ENCODE measurements around the gene PCSK7. TPM values are rescaled to one million over a fixed set of nuclear protein-coding genes. Genes with fewer than 3 reads are reported as not detected.

PCSK7 gene
- polyA plus RNA-seq, 1 experiment = 23.5 TPM

DNA sequence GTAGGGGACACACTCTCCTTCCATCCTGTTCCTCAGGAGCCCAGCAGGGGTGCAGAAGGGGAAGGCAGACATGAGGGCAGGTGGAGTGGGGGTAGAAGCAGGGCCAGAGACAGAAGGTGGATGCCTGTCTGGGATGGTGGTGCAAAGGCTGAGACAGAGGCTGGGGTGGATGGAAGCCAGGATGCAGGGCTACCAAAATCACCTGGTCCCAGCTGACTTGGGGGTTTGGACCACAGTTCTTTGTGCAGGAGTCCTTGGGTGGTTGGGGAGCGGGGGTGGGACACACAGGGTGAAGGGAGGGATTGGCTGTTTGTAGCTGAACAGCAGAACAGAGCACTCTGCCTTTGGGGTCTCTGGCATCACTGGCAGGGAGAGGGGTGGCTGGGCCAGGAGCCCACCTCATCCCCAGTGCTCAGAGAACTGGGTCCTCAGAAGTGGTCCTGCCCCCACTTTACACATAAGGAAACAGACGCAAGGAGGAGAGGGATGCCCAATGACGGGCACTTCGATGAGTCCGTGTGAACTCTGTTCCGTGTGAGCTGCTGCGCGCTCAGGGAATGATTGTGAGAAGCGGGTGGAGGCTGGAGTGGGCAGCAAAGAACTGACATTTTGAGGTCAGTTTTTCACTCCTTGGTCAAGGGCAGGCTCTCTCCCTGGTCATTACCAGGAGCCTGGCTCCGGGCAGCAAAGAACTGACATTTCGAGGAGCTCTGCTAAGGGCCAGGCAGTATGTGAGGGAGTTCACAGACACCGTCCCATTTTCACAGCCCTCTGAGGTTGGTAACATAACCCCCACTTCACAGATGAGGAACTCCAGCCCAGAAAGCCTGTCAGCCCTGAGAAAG is 30.8 kb downstream of the PCSK7 start:
- Histone ChIP-seq H3K9me3 (ENCODE audit: control insufficient read depth, insufficient read depth, low read length) (no peaks in the 10 kb centered on the region; the same call in 1 of the 2 replicates), H3K27ac (ENCODE audit: low read depth, low read length) (peak overlapping the region; percentile 96), H3K27me3 (ENCODE audit: control insufficient read depth, insufficient read depth, low read length) (no peaks in the 10 kb centered on the region), H3K4me3 (ENCODE audit: low read depth, low read length) (peak overlapping the region; percentile 88)
- TF ChIP-seq, protein P1, sequence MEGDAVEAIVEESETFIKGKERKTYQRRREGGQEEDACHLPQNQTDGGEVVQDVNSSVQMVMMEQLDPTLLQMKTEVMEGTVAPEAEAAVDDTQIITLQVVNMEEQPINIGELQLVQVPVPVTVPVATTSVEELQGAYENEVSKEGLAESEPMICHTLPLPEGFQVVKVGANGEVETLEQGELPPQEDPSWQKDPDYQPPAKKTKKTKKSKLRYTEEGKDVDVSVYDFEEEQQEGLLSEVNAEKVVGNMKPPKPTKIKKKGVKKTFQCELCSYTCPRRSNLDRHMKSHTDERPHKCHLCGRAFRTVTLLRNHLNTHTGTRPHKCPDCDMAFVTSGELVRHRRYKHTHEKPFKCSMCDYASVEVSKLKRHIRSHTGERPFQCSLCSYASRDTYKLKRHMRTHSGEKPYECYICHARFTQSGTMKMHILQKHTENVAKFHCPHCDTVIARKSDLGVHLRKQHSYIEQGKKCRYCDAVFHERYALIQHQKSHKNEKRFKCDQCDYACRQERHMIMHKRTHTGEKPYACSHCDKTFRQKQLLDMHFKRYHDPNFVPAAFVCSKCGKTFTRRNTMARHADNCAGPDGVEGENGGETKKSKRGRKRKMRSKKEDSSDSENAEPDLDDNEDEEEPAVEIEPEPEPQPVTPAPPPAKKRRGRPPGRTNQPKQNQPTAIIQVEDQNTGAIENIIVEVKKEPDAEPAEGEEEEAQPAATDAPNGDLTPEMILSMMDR (IDR thresholded peaks at IDR 0.05; ENCODE audit: low read depth, low read length) = 0 out of 2 replicates have a peak, but pooled peaks have one; percentile 21
- no peak for DNase-seq (ENCODE audit: low read depth, low spot score)
- CTCF ChIA-PET = interaction anchor here (1.3 to 3.4 kb wide), 2 partner anchors 20 to 26 kb away, joined by 3 to 9 read pairs; no protein-coding TSS in a partner anchor
- POLR2A ChIA-PET = interaction anchor here (0.5 to 2.6 kb wide), 7 partner anchors 10 to 57 kb away, joined by 3 to 12 read pairs (median 5); partner anchors contain the start of genes PAFAH1B2 and SIDT2

DNA sequence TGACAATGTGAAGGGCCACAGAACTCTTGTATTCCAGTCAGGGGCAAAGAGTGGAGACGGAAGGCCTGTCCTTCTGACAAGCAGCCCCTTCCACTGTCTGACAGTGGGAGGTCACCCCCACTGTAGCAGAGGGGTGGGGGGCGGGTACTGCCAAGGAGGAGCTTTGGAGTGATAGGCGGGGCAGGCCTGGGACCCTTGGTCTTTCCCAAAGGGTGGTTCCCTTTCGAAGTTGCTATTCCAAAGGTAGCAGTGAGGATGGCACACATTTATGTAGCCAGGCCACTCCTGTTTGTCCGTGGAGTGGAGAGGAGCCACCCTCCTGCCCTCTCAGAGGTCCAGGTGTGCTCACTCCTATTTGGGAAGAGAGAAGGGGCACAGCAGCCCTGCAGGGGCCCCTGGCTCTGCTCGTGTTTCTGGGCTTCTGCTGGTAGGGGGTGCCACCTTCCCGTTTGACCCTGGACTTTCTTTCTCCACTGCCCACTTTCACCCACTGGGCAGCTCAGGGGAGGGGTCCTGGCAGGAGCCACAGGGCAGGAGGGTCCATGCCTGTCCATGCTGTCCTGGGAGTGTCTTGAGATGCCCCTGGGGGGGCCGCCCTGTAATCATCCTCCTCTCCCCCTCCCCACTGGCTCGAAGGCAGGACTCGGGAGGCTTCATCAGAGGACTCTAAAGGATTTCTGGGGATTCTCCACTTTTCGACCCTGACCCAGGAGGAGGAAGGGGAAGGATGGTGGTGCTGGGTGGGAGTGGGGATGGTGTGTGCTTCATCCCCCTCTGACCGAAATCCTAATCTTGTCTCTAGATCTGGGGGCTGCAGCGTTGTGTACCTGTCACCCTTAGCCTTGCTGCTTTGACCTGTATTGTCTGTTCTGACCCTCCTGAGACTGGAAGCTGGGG is 31.7 kb downstream of the PCSK7 start:
- Histone ChIP-seq H3K9me3 (ENCODE audit: control insufficient read depth, insufficient read depth, low read length) (no peaks in the 10 kb centered on the region; the same call in 1 of the 2 replicates), H3K27me3 (ENCODE audit: control insufficient read depth, insufficient read depth, low read length) (no peaks in the 10 kb centered on the region), H3K4me3 (ENCODE audit: low read depth, low read length) (peak overlapping the region; percentile 88), H3K27ac (ENCODE audit: low read depth, low read length) (peak overlapping the region; percentile 96)
- CTCF ChIA-PET = interaction anchor here (0.6 to 1.3 kb wide), 2 partner anchors 19 to 30 kb away, joined by 3 to 4 read pairs; no protein-coding TSS in a partner anchor
- TF ChIP-seq, protein P1 (IDR thresholded peaks at IDR 0.05; ENCODE audit: low read depth, low read length) = no peak
- DNase-seq (ENCODE audit: low read depth, low spot score) = no peak
- POLR2A ChIA-PET = interaction anchor here (0.6 to 2.6 kb wide), 7 partner anchors 11 to 56 kb away, joined by 3 to 15 read pairs (median 7); partner anchors contain the start of genes PAFAH1B2, PCSK7 and SIDT2

DNA sequence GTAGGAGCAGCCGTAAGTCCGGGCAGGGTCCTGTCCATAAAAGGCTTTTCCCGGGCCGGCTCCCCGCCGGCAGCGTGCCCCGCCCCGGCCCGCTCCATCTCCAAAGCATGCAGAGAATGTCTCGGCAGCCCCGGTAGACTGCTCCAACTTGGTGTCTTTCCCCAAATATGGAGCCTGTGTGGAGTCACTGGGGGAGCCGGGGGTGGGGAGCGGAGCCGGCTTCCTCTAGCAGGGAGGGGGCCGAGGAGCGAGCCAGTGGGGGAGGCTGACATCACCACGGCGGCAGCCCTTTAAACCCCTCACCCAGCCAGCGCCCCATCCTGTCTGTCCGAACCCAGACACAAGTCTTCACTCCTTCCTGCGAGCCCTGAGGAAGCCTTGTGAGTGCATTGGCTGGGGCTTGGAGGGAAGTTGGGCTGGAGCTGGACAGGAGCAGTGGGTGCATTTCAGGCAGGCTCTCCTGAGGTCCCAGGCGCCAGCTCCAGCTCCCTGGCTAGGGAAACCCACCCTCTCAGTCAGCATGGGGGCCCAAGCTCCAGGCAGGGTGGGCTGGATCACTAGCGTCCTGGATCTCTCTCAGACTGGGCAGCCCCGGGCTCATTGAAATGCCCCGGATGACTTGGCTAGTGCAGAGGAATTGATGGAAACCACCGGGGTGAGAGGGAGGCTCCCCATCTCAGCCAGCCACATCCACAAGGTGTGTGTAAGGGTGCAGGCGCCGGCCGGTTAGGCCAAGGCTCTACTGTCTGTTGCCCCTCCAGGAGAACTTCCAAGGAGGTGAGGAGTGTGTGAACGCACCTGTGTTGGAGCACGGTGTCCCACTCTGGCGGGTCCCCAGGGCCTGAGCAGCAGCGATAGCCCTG is 32.6 kb downstream of the PCSK7 start, which contains the start of gene TAGLN:
Gene TAGLN (plus strand): TSS at position 318 of the 863 bp plus-strand sequence. CDS start 3,644 bp downstream, outside the sequence.
- no peaks in the 10 kb centered on the region; the same call in 1 of the 2 replicates for H3K9me3 ChIP-seq (ENCODE audit: control insufficient read depth, insufficient read depth, low read length)
- ChIA-PET CTCF (interaction anchor here (0.6 to 2.0 kb wide), 4 partner anchors 23 to 29 kb away, joined by 3 to 4 read pairs (median 4); no protein-coding TSS in a partner anchor), POLR2A (interaction anchor here (0.6 to 2.6 kb wide), 6 partner anchors 19 to 61 kb away, joined by 4 to 15 read pairs (median 6); partner anchors contain the start of genes PAFAH1B2 and SIDT2)
- peak within 1 kb of the TSS; percentile 96 for H3K27ac ChIP-seq (ENCODE audit: low read depth, low read length)
- DNase-seq (ENCODE audit: low read depth, low spot score) = peak; percentile 91
- peak within 1 kb of the TSS; percentile 88 for H3K4me3 ChIP-seq (ENCODE audit: low read depth, low read length)
- no peaks in the 10 kb centered on the region for H3K27me3 ChIP-seq (ENCODE audit: control insufficient read depth, insufficient read depth, low read length)
- TF ChIP-seq, protein P1 (IDR thresholded peaks at IDR 0.05; ENCODE audit: low read depth, low read length) = no peak

DNA sequence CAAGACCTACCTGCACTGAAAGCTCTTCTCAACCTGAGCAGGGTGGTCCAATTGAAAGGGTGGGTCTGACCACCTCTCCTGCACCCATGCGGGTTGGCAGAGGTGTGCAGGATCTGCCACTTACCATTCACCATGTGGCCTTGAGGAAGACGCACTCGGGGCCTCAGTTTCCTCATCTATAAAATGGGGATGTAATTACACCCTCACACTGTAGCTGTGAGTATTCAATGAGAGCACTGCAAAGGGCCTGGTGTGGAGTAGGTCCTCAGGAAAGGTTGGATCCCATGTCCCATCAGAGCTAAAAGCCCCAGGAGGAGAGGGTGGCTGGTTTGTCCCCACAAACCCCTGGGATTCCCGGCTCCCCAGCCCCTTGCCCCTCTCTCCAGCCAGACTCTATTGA is 33.3 kb downstream of the PCSK7 start:
- POLR2A ChIA-PET = interaction anchor here (0.6 to 2.4 kb wide), 4 partner anchors 15 to 60 kb away, joined by 3 to 15 read pairs (median 5); no protein-coding TSS in a partner anchor
- CTCF ChIA-PET = interaction anchor here (0.9 to 2.0 kb wide), 4 partner anchors 24 to 30 kb away, joined by 3 to 4 read pairs (median 3); no protein-coding TSS in a partner anchor
- Histone ChIP-seq H3K4me3 (ENCODE audit: low read depth, low read length) (peak overlapping the region; percentile 88), H3K27me3 (ENCODE audit: control insufficient read depth, insufficient read depth, low read length) (no peaks in the 10 kb centered on the region), H3K27ac (ENCODE audit: low read depth, low read length) (peak overlapping the region; percentile 96), H3K9me3 (ENCODE audit: control insufficient read depth, insufficient read depth, low read length) (no peaks in the 10 kb centered on the region; the same call in 1 of the 2 replicates)
- no peak for DNase-seq (ENCODE audit: low read depth, low spot score)
- TF ChIP-seq, protein P1 (IDR thresholded peaks at IDR 0.05; ENCODE audit: low read depth, low read length) = no peak

Data from AG04450 (cell line).